H1 (cell line): Measurements from ENCODE around the gene PRKCZ. TPM values are rescaled to one million over a fixed set of nuclear protein-coding genes. Genes with fewer than 3 reads are reported as not detected.

ENCODE experiments used
- CTCF ChIA-PET: fragments of 300-600 bp; sonication (Branson Sonifier 250); formaldehyde crosslinking; loops from one replicate; lab custom pipeline; 2021; ENCODE audit not compliant: partially characterized antibody; lab: Charles Lee
- POLR2A ChIA-PET: fragments of 300-600 bp; sonication (Branson Sonifier 250); formaldehyde crosslinking; loops from one replicate; lab custom pipeline; 2021; ENCODE audit warnings: inconsistent platforms; ENCODE audit not compliant: partially characterized antibody; lab: Charles Lee
- DNase-seq, 2 experiments: peaks; one replicate each; pipeline versions ENCODE4 v3.0.0 to v3.0.0-alpha.2; 2010 to 2022; ENCODE audit warnings: low spot score in 2 of 2, low read depth in 1 of 2, mixed read lengths in 1 of 2
- FAIRE-seq: peaks from 2 replicates; lab custom pipeline; 2011; peaks lifted over from hg19 to GRCh38; lab: Jason Lieb, UNC
- H2AFZ ChIP-seq: 2 replicates; pipeline ENCODE4 v1.8.1; 2012; ENCODE audit warnings: low read length, inconsistent platforms
- H2AK5ac ChIP-seq: 2 replicates; pipeline ENCODE4 v1.6.1; 2013; ENCODE audit warnings: low read depth, low read length
- H2BK120ac ChIP-seq: replicated peaks from 2 replicates; pipeline ENCODE3; 2013; ENCODE audit warnings: low read depth, low read length, inconsistent platforms
- H2BK12ac ChIP-seq: 2 replicates; pipeline ENCODE4 v1.6.1; 2013; ENCODE audit warnings: low read depth, low read length
- H2BK15ac ChIP-seq: 2 replicates; pipeline ENCODE4 v1.6.1; 2013; ENCODE audit warnings: low read length
- H2BK20ac ChIP-seq: 2 replicates; pipeline ENCODE4 v1.6.1; 2013; ENCODE audit warnings: low read length
- H2BK5ac ChIP-seq: 2 replicates; pipeline ENCODE4 v1.6.1; 2013; ENCODE audit warnings: low read depth, low read length
- H3K14ac ChIP-seq: 2 replicates; pipeline ENCODE4 v1.6.1; 2013; ENCODE audit warnings: inconsistent platforms; ENCODE audit not compliant: insufficient read length
- H3K18ac ChIP-seq: 2 replicates; pipeline ENCODE4 v1.6.1; 2013; ENCODE audit warnings: low read length; ENCODE audit errors: extremely low read depth
- H3K23ac ChIP-seq: 2 replicates; pipeline ENCODE4 v1.6.1; 2013; ENCODE audit warnings: inconsistent platforms; ENCODE audit not compliant: insufficient read length
- H3K23me2 ChIP-seq: 2 replicates; pipeline ENCODE4 v1.6.1; 2013; ENCODE audit warnings: low read depth, low read length
- H3K27ac ChIP-seq: 2 replicates; pipeline ENCODE4 v1.6.1; 2011; ENCODE audit warnings: low read depth, low read length, inconsistent platforms
- H3K27me3 ChIP-seq, 4 experiments: replicated peaks in 1 of 4; 1 replicate in 1 of 4; 2 replicates in 3 of 4; pipeline versions ENCODE4 v1.6.1 to v1.8.1; 2011 to 2013; ENCODE audit warnings: low read length in 3 of 4, mild to moderate bottlenecking in 3 of 4, inconsistent platforms in 2 of 4, mixed read lengths in 2 of 4, moderate library complexity in 1 of 4; ENCODE audit not compliant: control insufficient read depth in 3 of 4, insufficient read depth in 3 of 4; ENCODE audit errors: extremely low read depth in 1 of 4
- H3K36me3 ChIP-seq, 4 experiments: 2 replicates each; pipeline versions ENCODE4 v1.6.1 to v1.8.1; 2011 to 2013; ENCODE audit warnings: mild to moderate bottlenecking in 4 of 4, low read length in 3 of 4, moderate library complexity in 2 of 4, control low read depth in 1 of 4, inconsistent platforms in 1 of 4; ENCODE audit not compliant: insufficient read depth in 4 of 4, control insufficient read depth in 2 of 4
- H3K4ac ChIP-seq: replicated peaks from 2 replicates; pipeline ENCODE3; 2013; ENCODE audit warnings: low read length, low read depth, mixed read lengths, inconsistent platforms; ENCODE audit not compliant: insufficient read length
- H3K4me1 ChIP-seq, 4 experiments: replicated peaks in 1 of 4; 1 replicate in 1 of 4; 2 replicates in 3 of 4; pipeline versions ENCODE4 v1.6.1 to v1.8.1; 2011 to 2013; ENCODE audit warnings: low read length in 3 of 4, inconsistent platforms in 2 of 4, mixed read lengths in 1 of 4; ENCODE audit not compliant: insufficient read depth in 4 of 4, control insufficient read depth in 3 of 4
- H3K4me2 ChIP-seq, 2 experiments: 2 replicates each; pipeline versions ENCODE4 v1.6.1 to v1.8.1; 2011 to 2013; ENCODE audit warnings: low read depth in 2 of 2, low read length in 2 of 2, control low read depth in 1 of 2, inconsistent platforms in 1 of 2, mild to moderate bottlenecking in 1 of 2; ENCODE audit not compliant: insufficient read depth in 1 of 2
- H3K4me3 ChIP-seq, 4 experiments: fragments of 200-600, 300-600 bp in 1 of 4; sonication (generic), shearing (Covaris generic), sonication (Bioruptor Twin) in 1 of 4; 2 replicates each; pipeline versions ENCODE4 v1.5.1 to v1.8.1; 2011 to 2016; ENCODE audit warnings: low read length in 4 of 4, low read depth in 3 of 4, control low read depth in 2 of 4, inconsistent platforms in 2 of 4, mild to moderate bottlenecking in 2 of 4, mixed read lengths in 1 of 4, moderate library complexity in 1 of 4; ENCODE audit not compliant: insufficient read depth in 2 of 4; ENCODE audit errors: extremely low read depth in 1 of 4
- H3K56ac ChIP-seq: replicated peaks from 2 replicates; pipeline ENCODE3; 2013; ENCODE audit warnings: low read depth, mild to moderate bottlenecking, mixed read lengths, low read length, inconsistent platforms; ENCODE audit not compliant: insufficient read length
- H3K79me1 ChIP-seq: 2 replicates; pipeline ENCODE4 v1.6.1; 2013; ENCODE audit warnings: low read depth, low read length, control low read depth
- H3K79me2 ChIP-seq, 2 experiments: 2 replicates each; pipeline versions ENCODE4 v1.6.1 to v1.8.1; 2012 to 2013; ENCODE audit warnings: low read length in 2 of 2, mild to moderate bottlenecking in 2 of 2, inconsistent platforms in 1 of 2; ENCODE audit not compliant: insufficient read depth in 2 of 2, control insufficient read depth in 1 of 2
- H3K9ac ChIP-seq, 4 experiments: replicated peaks in 1 of 4; 1 replicate in 1 of 4; 2 replicates in 3 of 4; pipeline versions ENCODE4 v1.6.1 to v1.8.1; 2011 to 2013; ENCODE audit warnings: low read depth in 3 of 4, low read length in 3 of 4, control low read depth in 2 of 4, mild to moderate bottlenecking in 2 of 4, moderate library complexity in 2 of 4, inconsistent platforms in 1 of 4; ENCODE audit errors: extremely low read depth in 1 of 4
- H3K9me3 ChIP-seq, 2 experiments: 2 replicates each; pipeline versions ENCODE4 v1.6.1 to v1.8.1; 2012 to 2013; ENCODE audit warnings: mild to moderate bottlenecking in 2 of 2, moderate library complexity in 2 of 2, control low read depth in 1 of 2, inconsistent platforms in 1 of 2, low read depth in 1 of 2, low read length in 1 of 2, mixed read lengths in 1 of 2; ENCODE audit not compliant: insufficient read depth in 2 of 2
- H4K20me1 ChIP-seq, 2 experiments: replicated peaks in 1 of 2; 2 replicates each; pipeline versions ENCODE3 to v1.8.1; 2011 to 2013; ENCODE audit warnings: inconsistent platforms in 2 of 2, low read length in 2 of 2, mild to moderate bottlenecking in 1 of 2; ENCODE audit not compliant: insufficient read depth in 2 of 2, control insufficient read depth in 1 of 2
- H4K5ac ChIP-seq: 2 replicates; pipeline ENCODE4 v1.6.1; 2013; ENCODE audit warnings: low read length, low read depth, mixed read lengths, inconsistent platforms; ENCODE audit not compliant: insufficient read length
- H4K8ac ChIP-seq: 2 replicates; pipeline ENCODE4 v1.8.0; 2013; ENCODE audit warnings: mild to moderate bottlenecking, moderate library complexity, low read length, inconsistent platforms; ENCODE audit not compliant: insufficient read depth; ENCODE audit errors: extremely low read depth
- H4K91ac ChIP-seq: replicated peaks from 2 replicates; pipeline ENCODE3; 2013; ENCODE audit warnings: low read length, mixed read lengths, inconsistent platforms; ENCODE audit not compliant: insufficient read length
- ATF3 ChIP-seq: IDR thresholded peaks from 2 replicates; pipeline ENCODE4 v1.6.1; 2011; ENCODE audit warnings: low read depth, mild to moderate bottlenecking, low read length; ENCODE audit not compliant: insufficient read depth
- BACH1 ChIP-seq: IDR thresholded peaks from 2 replicates; pipeline ENCODE4 v1.6.1; 2012; ENCODE audit warnings: low read length, improper control_type of control experiment
- BRCA1 ChIP-seq: IDR thresholded peaks from 2 replicates; pipeline ENCODE4 v1.6.1; 2012; ENCODE audit warnings: low read depth, low read length, improper control_type of control experiment
- CHD1 ChIP-seq: IDR thresholded peaks from 2 replicates; pipeline ENCODE4 v1.6.1; 2012; ENCODE audit warnings: low read depth, low read length, improper control_type of control experiment
- CHD2 ChIP-seq: IDR thresholded peaks from 2 replicates; pipeline ENCODE4 v1.6.1; 2012; ENCODE audit warnings: low read length, improper control_type of control experiment
- CREB1 ChIP-seq: IDR thresholded peaks from 2 replicates; pipeline ENCODE4 v1.6.1; 2012; ENCODE audit warnings: inconsistent platforms
- KDM5A ChIP-seq: fragments of 200-600 bp; IDR thresholded peaks from 2 replicates; pipeline ENCODE4 v1.7.1; 2012; ENCODE audit warnings: mild to moderate bottlenecking, low read length, inconsistent platforms, mixed read lengths
- POLR2AphosphoS5 ChIP-seq: IDR thresholded peaks from 2 replicates; pipeline ENCODE4 v1.6.1; 2011; ENCODE audit warnings: low read depth, low read length
- SRF ChIP-seq: IDR thresholded peaks from 2 replicates; pipeline ENCODE4 v1.6.1; 2011; ENCODE audit warnings: mild to moderate bottlenecking, low read depth, low read length, moderate library complexity
- SUZ12 ChIP-seq: fragments of 200-600 bp; sonication (generic); IDR thresholded peaks from 2 replicates; pipeline ENCODE4 v1.6.1; 2012; ENCODE audit warnings: mild to moderate bottlenecking, inconsistent platforms, low read length, moderate library complexity, mixed read lengths
- TBP ChIP-seq: IDR thresholded peaks from 2 replicates; pipeline ENCODE4 v1.6.1; 2011; ENCODE audit warnings: low read depth, low read length, improper control_type of control experiment
- TCF12 ChIP-seq: IDR thresholded peaks from 2 replicates; pipeline ENCODE4 v1.6.1; 2011; ENCODE audit warnings: low read depth, mild to moderate bottlenecking, low read length
- USF2 ChIP-seq: IDR thresholded peaks from 2 replicates; pipeline ENCODE4 v1.6.1; 2011; ENCODE audit warnings: low read length, improper control_type of control experiment
- ZNF274 ChIP-seq: IDR thresholded peaks from 2 replicates; pipeline ENCODE4 v1.7.0; 2012; ENCODE audit warnings: low read length, borderline replicate concordance; ENCODE audit errors: extremely low read depth
- WGBS, 2 experiments: shearing (Covaris generic) in 1 of 2; methylation state at CpG; one replicate each; pipeline versions ENCODE4 v1.1.6 to v1.1.7; 2013 to 2015; ENCODE audit warnings: low lambda C conversion rate in 2 of 2, mixed read lengths in 2 of 2, inconsistent platforms in 1 of 2, low coverage in 1 of 2, missing lambda C conversion rate in 1 of 2; ENCODE audit not compliant: insufficient replicate concordance in 2 of 2, insufficient coverage in 1 of 2, insufficient read length in 1 of 2; ENCODE audit errors: extremely low coverage in 1 of 2, missing lambda C conversion rate in 1 of 2; 5-methylcytosine and 5-hydroxymethylcytosine counted together
- polyA plus RNA-seq, 7 experiments: library from polyadenylated mRNA; depleted of rRNA in 3 of 7; stranded (reverse) in 5 of 7; unstranded in 2 of 7; fragments of >200 nt in 5 of 7; fragments of 200-250 nt in 2 of 7; gene quantifications; 1 replicate in 5 of 7; 2 replicates in 1 of 7; 4 replicates in 1 of 7; pipeline versions ENCODE4 v1.2.1 to v1.2.3, GENCODE V29; 2011 to 2013; ENCODE audit warnings: missing spikeins in 2 of 7, mixed read lengths in 2 of 7
- total RNA-seq: library from RNA; stranded (reverse); fragmentation: NEBNext Ultra II Directional; extraction: Animal tissue kit (Norgen Biotek cat#: 25700); gene quantifications from 2 replicates; pipeline ENCODE4 v1.2.1, GENCODE V29; 2021

Gene PRKCZ
- total and polyA plus RNA-seq, 2 of the 8 experiments (the other 6 are each of a cell fraction or from before 2014, with no cell fraction given), result 37.4 to 45.1 TPM

- Histone ChIP-seq H3K23ac (no peak overlapping the region), H2BK12ac (no peak overlapping the region), H3K36me3 (peaks cover 0 to 13% (median 9%) of the 10 kb centered on the region in 4 experiments; a peak in 5 of 8 replicates), H4K91ac (no peak overlapping the region), H3K27me3 (no peaks in the 10 kb centered on the region), H3K23me2 (peaks cover 2% of the 10 kb centered on the region; the same call in 1 of the 2 replicates), H3K9me3 (no peaks in the 10 kb centered on the region), H3K9ac (no peak overlapping the region), H2BK20ac (no peak overlapping the region), H3K4me3 (no peak overlapping the region), H3K14ac (no peak overlapping the region), H3K4me2 (no peak overlapping the region), H2BK15ac (no peak overlapping the region), H2BK120ac (no peak overlapping the region), H3K27ac (no peak overlapping the region), H4K8ac (no peak overlapping the region; the same call in 1 of the 2 replicates), H3K79me1 (no peaks in the 10 kb centered on the region), H3K4me1 (no peaks in the 10 kb centered on the region; a peak in 1 of 7 replicates), H3K18ac (no peak overlapping the region), H4K20me1 (peaks cover 0 to 10% of the 10 kb centered on the region in 2 experiments), H2AK5ac (no peak overlapping the region), H3K79me2 (no peaks in the 10 kb centered on the region), H3K56ac (no peak overlapping the region), H3K4ac (no peak overlapping the region), H4K5ac (no peak overlapping the region), H2AFZ (no peak overlapping the region), H2BK5ac (no peak overlapping the region)
- no peak for FAIRE-seq
- POLR2A ChIA-PET, result interaction anchor here (1.0 to 1.7 kb wide), 4 partner anchors 8 to 23 kb away, joined by 3 to 4 read pairs (median 3); no protein-coding TSS in a partner anchor
- WGBS, 2 experiments, result 95% methylated on average over 9 of the region's 13 CpGs; no CpG with 5 or more reads in 1 of the 2 experiments
- CTCF ChIA-PET, result interaction anchor here (0.6 to 1.1 kb wide), 4 partner anchors 8 to 42 kb away, joined by 3 to 6 read pairs (median 4); partner anchors contain the start of gene FAAP20
- DNase-seq, result no peak
- TF ChIP-seq ATF3 (no peak), SRF (no peak), BRCA1 (no peak), POLR2AphosphoS5 (no peak), BACH1 (no peak), CREB1 (no peak), SUZ12 (no peak), CHD2 (no peak), USF2 (no peak), CHD1 (no peak), TCF12 (no peak), TBP (no peak), KDM5A (no peak), ZNF274 (no peak)
Observed at GRCh38 chr1:2182376-2182775, 132.2 kb downstream of the PRKCZ start.
